ENCODE results near the gene SLC12A7. TPM values are rescaled to one million over a fixed set of nuclear protein-coding genes. Genes with fewer than 3 reads are reported as not detected.

Gene SLC12A7
- polyA plus RNA-seq, 1 donor (not counting 4 experiments of a cell fraction or from before 2014, with no cell fraction given): 1.5 TPM

DNA sequence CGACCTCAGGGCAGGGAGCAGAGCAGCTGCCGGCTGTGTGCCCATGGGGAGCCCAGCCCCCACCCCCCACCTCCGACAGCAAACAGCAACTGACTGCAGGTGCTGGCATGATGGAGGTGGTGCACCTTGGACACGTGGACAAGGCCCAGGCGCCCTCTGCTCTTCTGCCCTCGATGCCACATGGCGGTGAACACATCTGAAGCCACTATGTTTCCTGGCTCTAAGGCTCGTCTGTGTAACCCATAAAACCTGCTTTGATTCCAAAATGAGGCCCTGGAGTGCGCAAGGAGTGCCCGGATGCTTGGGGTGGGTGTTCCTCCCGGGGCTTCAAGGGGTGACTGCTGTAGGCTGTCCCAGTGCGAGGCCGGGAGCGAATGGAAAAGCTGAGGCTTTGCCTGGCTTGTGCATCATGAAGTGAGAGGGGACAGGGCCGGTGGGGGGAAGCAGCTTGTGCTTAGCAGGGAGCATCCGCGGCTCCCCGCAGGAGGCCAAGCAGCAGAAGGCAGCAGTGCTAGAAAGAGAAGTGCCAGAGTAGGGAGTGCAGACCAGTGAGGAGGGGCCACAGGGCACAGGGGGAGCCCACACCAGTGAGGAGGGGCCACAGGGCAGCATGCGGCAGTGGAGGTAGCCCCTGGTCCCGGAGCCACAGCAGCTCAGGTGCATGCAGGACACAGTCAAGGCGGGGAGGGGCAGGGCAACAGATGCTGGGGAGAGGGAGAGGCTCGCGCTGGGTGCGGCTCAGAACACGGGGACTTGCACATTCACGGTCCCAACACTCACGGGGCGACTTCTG lies 73.2 kb downstream of the SLC12A7 start:
- Histone ChIP-seq H3K4me2 (ENCODE audit: control insufficient read depth, extremely low read depth, insufficient read depth, low read depth, low read length) (no peak overlapping the region), H3K27me3 (ENCODE audit: control insufficient read depth, extremely low read depth, insufficient read depth, low read length) (no peaks in the 10 kb centered on the region), H3K9me1 (ENCODE audit: control insufficient read depth, extremely low read depth, insufficient read depth, low read length) (no peaks in the 10 kb centered on the region), H3K27ac (ENCODE audit: control insufficient read depth, insufficient read depth, low read length) (no peak overlapping the region), H3K36me3 (ENCODE audit: control insufficient read depth in 2 of 2, extremely low read depth in 1 of 2, insufficient read depth in 2 of 2, low read length in 2 of 2) (no peaks in the 10 kb centered on the region), H3K79me2 (ENCODE audit: control insufficient read depth, insufficient read depth, low read length) (no peaks in the 10 kb centered on the region), H3K9me3 (ENCODE audit: control insufficient read depth, low read depth, low read length) (no peaks in the 10 kb centered on the region), H4K20me1 (ENCODE audit: control insufficient read depth, extremely low read depth, insufficient read depth, low read length) (no peaks in the 10 kb centered on the region), H3K4me1 (ENCODE audit: control insufficient read depth, extremely low read depth, insufficient read depth, low read length) (no peaks in the 10 kb centered on the region), H3K9ac (ENCODE audit: control insufficient read depth, extremely low read depth, insufficient read depth, low read length) (no peak overlapping the region), H3K4me3 (ENCODE audit: control insufficient read depth in 2 of 3, extremely low read depth in 1 of 3, insufficient read depth in 2 of 3, low read depth in 1 of 3, low read length in 3 of 3) (no peak overlapping the region), H2AFZ (ENCODE audit: control insufficient read depth, low read length) (no peak overlapping the region)
- no peak for FAIRE-seq
- dilution Hi-C loops (cut with MboI; ENCODE audit: extremely low pct_ligation_motif_present, low sequenced_read_pairs): no loop called here
- DNase-seq (ENCODE audit: low read depth, low spot score): no peak
- TF ChIP-seq, protein P1, sequence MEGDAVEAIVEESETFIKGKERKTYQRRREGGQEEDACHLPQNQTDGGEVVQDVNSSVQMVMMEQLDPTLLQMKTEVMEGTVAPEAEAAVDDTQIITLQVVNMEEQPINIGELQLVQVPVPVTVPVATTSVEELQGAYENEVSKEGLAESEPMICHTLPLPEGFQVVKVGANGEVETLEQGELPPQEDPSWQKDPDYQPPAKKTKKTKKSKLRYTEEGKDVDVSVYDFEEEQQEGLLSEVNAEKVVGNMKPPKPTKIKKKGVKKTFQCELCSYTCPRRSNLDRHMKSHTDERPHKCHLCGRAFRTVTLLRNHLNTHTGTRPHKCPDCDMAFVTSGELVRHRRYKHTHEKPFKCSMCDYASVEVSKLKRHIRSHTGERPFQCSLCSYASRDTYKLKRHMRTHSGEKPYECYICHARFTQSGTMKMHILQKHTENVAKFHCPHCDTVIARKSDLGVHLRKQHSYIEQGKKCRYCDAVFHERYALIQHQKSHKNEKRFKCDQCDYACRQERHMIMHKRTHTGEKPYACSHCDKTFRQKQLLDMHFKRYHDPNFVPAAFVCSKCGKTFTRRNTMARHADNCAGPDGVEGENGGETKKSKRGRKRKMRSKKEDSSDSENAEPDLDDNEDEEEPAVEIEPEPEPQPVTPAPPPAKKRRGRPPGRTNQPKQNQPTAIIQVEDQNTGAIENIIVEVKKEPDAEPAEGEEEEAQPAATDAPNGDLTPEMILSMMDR (optimal IDR thresholded peaks at IDR 0.05 in 1 of 3, IDR thresholded peaks at IDR 0.05 in 1 of 3, conservative IDR thresholded peaks at IDR 0.05 in 1 of 3; ENCODE audit: extremely low read depth in 1 of 3, insufficient read depth in 2 of 3, low read length in 3 of 3): no peak
- no peak for TF ChIP-seq EZH2 (IDR thresholded peaks at IDR 0.05; ENCODE audit: low read length)

- dilution Hi-C loops (cut with MboI; ENCODE audit: extremely low pct_ligation_motif_present, low sequenced_read_pairs): no loop called here
- H3K9ac ChIP-seq (ENCODE audit: control insufficient read depth, extremely low read depth, insufficient read depth, low read length): no peak overlapping the region
- H3K9me3 ChIP-seq (ENCODE audit: control insufficient read depth, low read depth, low read length): no peaks in the 10 kb centered on the region
- no peaks in the 10 kb centered on the region for H3K79me2 ChIP-seq (ENCODE audit: control insufficient read depth, insufficient read depth, low read length)
- no peak overlapping the region for H3K4me3 ChIP-seq (ENCODE audit: control insufficient read depth in 2 of 3, extremely low read depth in 1 of 3, insufficient read depth in 2 of 3, low read depth in 1 of 3, low read length in 3 of 3)
- no peak overlapping the region for H2AFZ ChIP-seq (ENCODE audit: control insufficient read depth, low read length)
- H3K27me3 ChIP-seq (ENCODE audit: control insufficient read depth, extremely low read depth, insufficient read depth, low read length): no peaks in the 10 kb centered on the region
- no peak overlapping the region for H3K27ac ChIP-seq (ENCODE audit: control insufficient read depth, insufficient read depth, low read length)
- no peaks in the 10 kb centered on the region for H4K20me1 ChIP-seq (ENCODE audit: control insufficient read depth, extremely low read depth, insufficient read depth, low read length)
- no peak for FAIRE-seq
- H3K9me1 ChIP-seq (ENCODE audit: control insufficient read depth, extremely low read depth, insufficient read depth, low read length): no peaks in the 10 kb centered on the region
- H3K36me3 ChIP-seq (ENCODE audit: control insufficient read depth in 2 of 2, extremely low read depth in 1 of 2, insufficient read depth in 2 of 2, low read length in 2 of 2): no peaks in the 10 kb centered on the region
- H3K4me2 ChIP-seq (ENCODE audit: control insufficient read depth, extremely low read depth, insufficient read depth, low read depth, low read length): no peak overlapping the region
- TF ChIP-seq, protein P1 (optimal IDR thresholded peaks at IDR 0.05 in 1 of 3, IDR thresholded peaks at IDR 0.05 in 1 of 3, conservative IDR thresholded peaks at IDR 0.05 in 1 of 3; ENCODE audit: extremely low read depth in 1 of 3, insufficient read depth in 2 of 3, low read length in 3 of 3): no peak
- TF ChIP-seq EZH2 (IDR thresholded peaks at IDR 0.05; ENCODE audit: low read length): no peak
- DNase-seq (ENCODE audit: low read depth, low spot score): no peak
- H3K4me1 ChIP-seq (ENCODE audit: control insufficient read depth, extremely low read depth, insufficient read depth, low read length): no peaks in the 10 kb centered on the region
Observed at GRCh38 chr5:1037671-1038416, 74.0 kb downstream of the SLC12A7 start.

All from keratinocyte (primary cell).